A549 (cell line): ENCODE data around the gene SPATA1. TPM values are rescaled to one million over a fixed set of nuclear protein-coding genes. Genes with fewer than 3 reads are reported as not detected.

Experiments used
- ATAC-seq, 2 experiments: fragments of 200-7000 bp in 1 of 2; fragments of >200 bp in 1 of 2; cut with Nextera tagmentation in 1 of 2; cut with Tn5 transposase in 1 of 2; 3 replicates each; pipeline versions ENCODE4 v1.8.0 to v1.9.1; 2018 to 2020; ENCODE audit warnings: mild to moderate bottlenecking in 1 of 2, moderate library complexity in 1 of 2
- CTCF ChIA-PET: fragments of 300-600 bp; sonication (Branson Sonifier 250); formaldehyde crosslinking; extraction: SDS; loops from one replicate; lab custom pipeline; 2021; ENCODE audit warnings: antibody characterized with exemption, inconsistent platforms; lab: Yijun Ruan, JAX
- POLR2A ChIA-PET: fragments of 350-600 bp; formaldehyde crosslinking; extraction: SDS; loops from one replicate; lab custom pipeline; 2021; ENCODE audit warnings: antibody characterized with exemption, inconsistent platforms; lab: Yijun Ruan, JAX
- DNase-seq, 2 experiments: peaks; one replicate each; pipeline versions ENCODE4 v3.0.0 to v3.0.0-alpha.2; 2011 to 2016; ENCODE audit warnings: low read depth in 1 of 2, low spot score in 1 of 2
- FAIRE-seq: peaks from 2 replicates; lab custom pipeline; 2011; peaks lifted over from hg19 to GRCh38; lab: Jason Lieb, UNC
- H3K27ac ChIP-seq, 2 experiments: fragments of >200 bp; sonication (Bioruptor Twin); formaldehyde crosslinking; 3 replicates each; pipeline ENCODE4 v1.5.1; 2016 to 2017
- H3K4me1 ChIP-seq: fragments of >200 bp; sonication (Bioruptor Twin); formaldehyde crosslinking; 3 replicates; pipeline ENCODE4 v1.6.1; 2016
- H3K4me2 ChIP-seq: fragments of >200 bp; sonication (Bioruptor Twin); formaldehyde crosslinking; 3 replicates; pipeline ENCODE4 v1.6.1; 2016
- H3K4me3 ChIP-seq: fragments of >200 bp; sonication (Bioruptor Twin); formaldehyde crosslinking; 3 replicates; pipeline ENCODE4 v1.5.1; 2016
- H3K9me3 ChIP-seq: fragments of >200 bp; sonication (Bioruptor Twin); formaldehyde crosslinking; 3 replicates; pipeline ENCODE4 v1.6.1; 2016
- CEBPB ChIP-seq, 2 experiments: fragments of >200 bp in 1 of 2; sonication (Bioruptor Twin) in 1 of 2; formaldehyde crosslinking in 1 of 2; IDR thresholded peaks; 2 replicates each; pipeline ENCODE4 v1.6.1; 2012 to 2016
- CTCF ChIP-seq: fragments of >200 bp; sonication (Bioruptor Twin); formaldehyde crosslinking; IDR thresholded peaks from 3 replicates; pipeline ENCODE4 v1.5.1; 2016
- EP300 ChIP-seq, 2 experiments: fragments of >200 bp; sonication (Bioruptor Twin); formaldehyde crosslinking; IDR thresholded peaks; 2 replicates in 1 of 2; 3 replicates in 1 of 2; pipeline ENCODE4 v1.6.1; 2016 to 2017
- GATA3 ChIP-seq: IDR thresholded peaks from 2 replicates; pipeline ENCODE4 v1.6.1; 2012; ENCODE audit warnings: borderline replicate concordance
- HES2 ChIP-seq: fragments of >200 bp; sonication (Bioruptor Twin); formaldehyde crosslinking; IDR thresholded peaks from 2 replicates; pipeline ENCODE4 v1.6.1; 2016
- JUN ChIP-seq, 2 experiments: fragments of >200 bp; sonication (Bioruptor Twin); formaldehyde crosslinking; IDR thresholded peaks; 2 replicates in 1 of 2; 3 replicates in 1 of 2; pipeline ENCODE4 v1.6.1; 2016 to 2017
- KDM5A ChIP-seq: fragments of 200-600 bp; sonication (generic); IDR thresholded peaks from 2 replicates; pipeline ENCODE4 v1.6.1; 2016; ENCODE audit warnings: antibody characterized with exemption, mild to moderate bottlenecking
- MYC ChIP-seq: IDR thresholded peaks from 2 replicates; pipeline ENCODE4 v1.6.1; 2012; ENCODE audit warnings: mild to moderate bottlenecking, inconsistent platforms, low read length, improper control_type of control experiment, borderline replicate concordance
- PHF8 ChIP-seq: fragments of 200-600 bp; sonication (generic); IDR thresholded peaks from 2 replicates; pipeline ENCODE4 v1.6.1; 2016; ENCODE audit warnings: low read depth, mild to moderate bottlenecking, antibody characterized with exemption, moderate library complexity, borderline replicate concordance
- POLR2A ChIP-seq: IDR thresholded peaks from 2 replicates; pipeline ENCODE4 v1.6.1; 2012; ENCODE audit warnings: mild to moderate bottlenecking, low read length
- POLR2AphosphoS2 ChIP-seq: conservative IDR thresholded peaks from 2 replicates; pipeline ENCODE4 v1.6.1; 2012; ENCODE audit warnings: low read length, improper control_type of control experiment, inconsistent platforms
- RAD21 ChIP-seq, 2 experiments: fragments of >200 bp in 1 of 2; sonication (Bioruptor Twin) in 1 of 2; formaldehyde crosslinking in 1 of 2; IDR thresholded peaks in 1 of 2; conservative IDR thresholded peaks in 1 of 2; 2 replicates in 1 of 2; 3 replicates in 1 of 2; pipeline ENCODE4 v1.6.1; 2012 to 2018; ENCODE audit warnings: inconsistent platforms in 1 of 2
- RARB ChIP-seq: fragments of 250-450 bp; sonication (Bioruptor Pico); IDR thresholded peaks from 2 replicates; pipeline ENCODE4 v1.8.0; 2021; ENCODE audit warnings: mild to moderate bottlenecking, moderate library complexity
- RFX5 ChIP-seq: fragments of 450-650 bp; IDR thresholded peaks from 2 replicates; pipeline ENCODE4 v1.7.1; 2014; ENCODE audit warnings: antibody characterized with exemption, mild to moderate bottlenecking, moderate library complexity
- RNF2 ChIP-seq: fragments of 200-600 bp; sonication (generic); IDR thresholded peaks from 2 replicates; pipeline ENCODE4 v1.6.1; 2016; ENCODE audit warnings: low read depth, mild to moderate bottlenecking, antibody characterized with exemption, moderate library complexity, borderline replicate concordance
- SMC3 ChIP-seq: fragments of >200 bp; sonication (Bioruptor Twin); formaldehyde crosslinking; IDR thresholded peaks from 3 replicates; pipeline ENCODE4 v1.6.1; 2018; ENCODE audit warnings: inconsistent platforms
- TP53 ChIP-seq: fragments of 250-450 bp; sonication (Bioruptor Pico); IDR thresholded peaks from 2 replicates; pipeline ENCODE4 v1.5.0; 2021; ENCODE audit warnings: mild to moderate bottlenecking, moderate library complexity
- ZSCAN20 ChIP-seq: fragments of 250-450 bp; sonication (Bioruptor Pico); IDR thresholded peaks from 2 replicates; pipeline ENCODE4 v1.8.0; 2022; ENCODE audit warnings: mild to moderate bottlenecking, moderate library complexity
- WGBS: methylation state at CpG from one replicate; pipeline ENCODE4 v1.1.6; 2017; ENCODE audit errors: missing lambda C conversion rate; 5-methylcytosine and 5-hydroxymethylcytosine counted together
- polyA plus RNA-seq, 4 experiments: library from polyadenylated mRNA; depleted of rRNA in 3 of 4; stranded (reverse); fragments of >200 nt; fragmentation: RNase III in 1 of 4; extraction: RNeasy Plus Mini Kit Qiagen cat#74134 plus additional on column Dnase treatment in 1 of 4; gene quantifications; 2 replicates in 3 of 4; 3 replicates in 1 of 4; pipeline ENCODE4 v1.2.3, GENCODE V29; 2011 to 2017
- TF ChIP-seq, protein P1 (sequence below): fragments of 200-600 bp; sonication (generic); IDR thresholded peaks from 2 replicates; pipeline ENCODE4 v1.6.1; 2016; ENCODE audit warnings: antibody characterized with exemption, mild to moderate bottlenecking, moderate library complexity
- TF ChIP-seq, protein P2 (sequence below): IDR thresholded peaks from 2 replicates; pipeline ENCODE4 v1.6.1; 2012
- TF ChIP-seq, protein P3 (sequence below): fragments of 250-450 bp; sonication (Bioruptor Pico); IDR thresholded peaks from 2 replicates; pipeline ENCODE4 v1.5.0; 2021; ENCODE audit warnings: mild to moderate bottlenecking, moderate library complexity, borderline replicate concordance

The SPATA1 gene
- polyA plus RNA-seq, 2 of the 4 experiments (the other 2 are of a cell fraction): 0.49 to 1.2 TPM

DNA sequence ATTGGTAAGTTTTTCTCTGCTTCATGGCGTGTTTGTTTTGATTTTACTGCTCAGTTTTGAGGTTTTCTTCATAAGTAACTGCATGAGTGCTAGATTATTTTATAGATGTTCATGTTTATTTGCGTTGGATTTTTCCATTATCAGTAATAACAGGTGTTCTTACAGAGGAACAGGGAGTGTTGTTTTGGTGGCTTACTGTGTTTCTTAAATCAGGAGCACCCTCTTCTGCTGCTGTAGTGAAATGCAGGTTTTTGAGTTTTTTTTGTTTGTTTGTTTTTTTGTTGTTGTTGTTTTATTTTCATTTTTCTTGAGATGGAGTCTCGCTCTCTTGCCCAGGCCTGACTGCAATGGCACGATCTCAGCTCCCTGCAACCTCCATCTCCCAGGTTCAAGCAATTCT is 35.5 kb downstream of the SPATA1 start:
- TF ChIP-seq KDM5A (no peak), EP300 (IDR thresholded peaks at IDR 0.05) (no peak), JUN (IDR thresholded peaks at IDR 0.05) (no peak), RARB (CRISPR knock-in tag) (no peak), PHF8 (no peak), RAD21 (conservative IDR thresholded peaks at IDR 0.05 in 1 of 2, IDR thresholded peaks at IDR 0.05 in 1 of 2) (peak; percentile 50 to 69; a peak in 4 of 5 replicates), RNF2 (no peak), POLR2AphosphoS2 (no peak), ZSCAN20 (CRISPR knock-in tag) (no peak), CEBPB (IDR thresholded peaks at IDR 0.05) (no peak), HES2 (no peak), POLR2A (no peak), TP53 (CRISPR knock-in tag) (no peak), MYC (no peak), GATA3 (no peak), RFX5 (no peak), SMC3 (0 out of 3 replicates have a peak, but pooled peaks have one; percentile 31), CTCF (peak; percentile 28)
- TF ChIP-seq, protein P1, sequence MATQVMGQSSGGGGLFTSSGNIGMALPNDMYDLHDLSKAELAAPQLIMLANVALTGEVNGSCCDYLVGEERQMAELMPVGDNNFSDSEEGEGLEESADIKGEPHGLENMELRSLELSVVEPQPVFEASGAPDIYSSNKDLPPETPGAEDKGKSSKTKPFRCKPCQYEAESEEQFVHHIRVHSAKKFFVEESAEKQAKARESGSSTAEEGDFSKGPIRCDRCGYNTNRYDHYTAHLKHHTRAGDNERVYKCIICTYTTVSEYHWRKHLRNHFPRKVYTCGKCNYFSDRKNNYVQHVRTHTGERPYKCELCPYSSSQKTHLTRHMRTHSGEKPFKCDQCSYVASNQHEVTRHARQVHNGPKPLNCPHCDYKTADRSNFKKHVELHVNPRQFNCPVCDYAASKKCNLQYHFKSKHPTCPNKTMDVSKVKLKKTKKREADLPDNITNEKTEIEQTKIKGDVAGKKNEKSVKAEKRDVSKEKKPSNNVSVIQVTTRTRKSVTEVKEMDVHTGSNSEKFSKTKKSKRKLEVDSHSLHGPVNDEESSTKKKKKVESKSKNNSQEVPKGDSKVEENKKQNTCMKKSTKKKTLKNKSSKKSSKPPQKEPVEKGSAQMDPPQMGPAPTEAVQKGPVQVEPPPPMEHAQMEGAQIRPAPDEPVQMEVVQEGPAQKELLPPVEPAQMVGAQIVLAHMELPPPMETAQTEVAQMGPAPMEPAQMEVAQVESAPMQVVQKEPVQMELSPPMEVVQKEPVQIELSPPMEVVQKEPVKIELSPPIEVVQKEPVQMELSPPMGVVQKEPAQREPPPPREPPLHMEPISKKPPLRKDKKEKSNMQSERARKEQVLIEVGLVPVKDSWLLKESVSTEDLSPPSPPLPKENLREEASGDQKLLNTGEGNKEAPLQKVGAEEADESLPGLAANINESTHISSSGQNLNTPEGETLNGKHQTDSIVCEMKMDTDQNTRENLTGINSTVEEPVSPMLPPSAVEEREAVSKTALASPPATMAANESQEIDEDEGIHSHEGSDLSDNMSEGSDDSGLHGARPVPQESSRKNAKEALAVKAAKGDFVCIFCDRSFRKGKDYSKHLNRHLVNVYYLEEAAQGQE: no peak
- TF ChIP-seq, protein P2, sequence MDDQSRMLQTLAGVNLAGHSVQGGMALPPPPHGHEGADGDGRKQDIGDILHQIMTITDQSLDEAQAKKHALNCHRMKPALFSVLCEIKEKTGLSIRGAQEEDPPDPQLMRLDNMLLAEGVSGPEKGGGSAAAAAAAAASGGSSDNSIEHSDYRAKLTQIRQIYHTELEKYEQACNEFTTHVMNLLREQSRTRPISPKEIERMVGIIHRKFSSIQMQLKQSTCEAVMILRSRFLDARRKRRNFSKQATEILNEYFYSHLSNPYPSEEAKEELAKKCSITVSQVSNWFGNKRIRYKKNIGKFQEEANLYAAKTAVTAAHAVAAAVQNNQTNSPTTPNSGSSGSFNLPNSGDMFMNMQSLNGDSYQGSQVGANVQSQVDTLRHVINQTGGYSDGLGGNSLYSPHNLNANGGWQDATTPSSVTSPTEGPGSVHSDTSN: no peak
- TF ChIP-seq, protein P3, sequence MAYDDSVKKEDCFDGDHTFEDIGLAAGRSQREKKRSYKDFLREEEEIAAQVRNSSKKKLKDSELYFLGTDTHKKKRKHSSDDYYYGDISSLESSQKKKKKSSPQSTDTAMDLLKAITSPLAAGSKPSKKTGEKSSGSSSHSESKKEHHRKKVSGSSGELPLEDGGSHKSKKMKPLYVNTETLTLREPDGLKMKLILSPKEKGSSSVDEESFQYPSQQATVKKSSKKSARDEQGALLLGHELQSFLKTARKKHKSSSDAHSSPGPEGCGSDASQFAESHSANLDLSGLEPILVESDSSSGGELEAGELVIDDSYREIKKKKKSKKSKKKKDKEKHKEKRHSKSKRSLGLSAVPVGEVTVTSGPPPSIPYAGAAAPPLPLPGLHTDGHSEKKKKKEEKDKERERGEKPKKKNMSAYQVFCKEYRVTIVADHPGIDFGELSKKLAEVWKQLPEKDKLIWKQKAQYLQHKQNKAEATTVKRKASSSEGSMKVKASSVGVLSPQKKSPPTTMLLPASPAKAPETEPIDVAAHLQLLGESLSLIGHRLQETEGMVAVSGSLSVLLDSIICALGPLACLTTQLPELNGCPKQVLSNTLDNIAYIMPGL (CRISPR knock-in tag): no peak
- DNase-seq: peak in 1 of 2 experiments; percentile 32
- H3K27ac ChIP-seq: no peak overlapping the region
- ChIA-PET CTCF (interaction anchor here (1.1 to 1.6 kb wide), 2 partner anchors 79 to 99 kb away, joined by 3 to 4 read pairs; no protein-coding TSS in a partner anchor), POLR2A (no interaction called here)
- WGBS: 69% methylated on average over 4 of the region's 4 CpGs
- no peaks in the 10 kb centered on the region for H3K9me3 ChIP-seq
- no peak for ATAC-seq
- H3K4me1 ChIP-seq: peaks cover 11% of the 10 kb centered on the region; the same call in 1 of the 3 replicates
- H3K4me2 ChIP-seq: no peak overlapping the region
- FAIRE-seq: no peak
- no peak overlapping the region for H3K4me3 ChIP-seq
